Activated CD8-positive, alpha-beta memory T cell treated with anti-CD3 and anti-CD28 coated beads, Interleukin-2, amount 50 U/mL, for 4 hours (primary cell): Measurements from ENCODE around the gene PNPLA1.
"Not testable (repeated sequence)": the region's sequence is repeated elsewhere in the genome, so short reads cannot be mapped to it uniquely, and the experiment has no call there.

ENCODE experiments used
- DNase-seq: peaks from one replicate; pipeline ENCODE4 v3.0.0-alpha.2; 2020

PNPLA1 gene

DNA sequence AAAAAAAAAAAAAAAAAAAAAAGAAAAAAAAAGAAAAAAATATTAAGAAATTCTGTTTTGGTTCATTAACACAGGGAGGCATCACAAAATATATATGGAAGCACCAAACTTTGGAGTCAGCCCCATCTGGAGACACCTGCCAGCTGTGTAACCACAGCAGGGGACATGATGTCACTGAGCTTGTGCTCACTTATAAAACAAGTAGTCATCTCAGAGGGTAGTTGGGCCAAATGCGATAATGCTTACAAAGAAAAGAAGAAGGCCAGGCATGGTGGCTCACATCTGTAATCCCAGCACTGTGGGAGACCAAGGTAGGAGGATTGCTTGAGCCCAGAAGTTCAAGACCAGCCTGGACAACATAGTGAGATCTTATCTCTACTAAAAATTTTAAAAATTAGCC is 68.0 kb downstream of the PNPLA1 start:
- no peak for DNase-seq

DNA sequence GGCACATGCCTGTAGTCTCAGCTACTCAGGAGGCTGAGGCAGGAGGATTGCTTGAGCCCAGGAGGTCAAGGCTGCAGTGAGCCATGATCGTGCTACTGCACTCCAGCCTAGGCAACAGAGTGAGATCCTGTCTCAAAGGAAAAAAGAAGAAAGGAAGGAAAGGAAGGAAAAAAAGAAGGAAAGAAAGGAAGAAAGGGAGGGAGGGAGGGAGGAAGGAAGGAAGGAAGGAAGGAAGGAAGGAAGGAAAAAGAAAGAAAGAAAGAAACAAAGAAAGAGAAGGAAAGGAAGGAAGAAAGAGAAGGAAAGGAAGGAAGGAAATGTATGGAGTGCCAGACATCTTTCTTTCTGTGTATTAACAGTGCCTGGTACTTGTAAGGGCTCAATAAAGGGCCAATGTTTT is 68.4 kb downstream of the PNPLA1 start:
- not testable (repeated sequence) for DNase-seq

DNA sequence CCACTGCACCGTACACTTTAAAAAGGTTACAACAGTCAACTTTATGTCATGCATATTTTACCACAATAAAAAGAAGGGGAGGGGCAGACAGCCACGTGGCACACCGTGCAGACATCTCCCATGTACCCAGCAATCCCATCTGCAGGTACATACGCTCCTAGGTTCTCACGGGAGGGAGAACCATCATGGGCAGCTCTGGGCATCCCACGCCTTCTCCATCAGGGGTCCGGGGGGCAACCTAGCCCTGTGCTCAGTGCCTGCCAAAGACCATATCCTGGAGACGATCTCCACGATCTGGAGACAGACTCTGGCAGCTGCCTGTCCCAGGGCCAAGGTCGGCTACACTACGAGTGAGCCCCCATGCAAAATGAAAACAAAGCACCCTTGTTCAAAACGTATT is 69.3 kb downstream of the PNPLA1 start:
- DNase-seq, result no peak

DNA sequence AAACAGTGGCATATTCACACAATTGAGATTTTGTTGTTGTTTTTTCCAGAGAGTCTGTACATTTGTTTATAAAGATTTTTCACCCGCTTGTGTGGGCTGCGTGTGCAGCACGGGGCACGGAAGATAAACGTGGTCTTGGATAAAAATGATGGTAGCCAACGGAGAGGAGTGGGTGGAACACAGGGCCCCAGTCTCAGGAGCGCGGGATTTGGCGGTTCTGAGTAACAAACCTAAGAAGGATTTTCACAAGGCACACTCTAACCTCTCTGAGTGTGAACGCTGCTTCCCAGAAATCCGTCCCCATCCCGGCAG is 70.4 kb downstream of the PNPLA1 start:
- DNase-seq, result no peak

DNA sequence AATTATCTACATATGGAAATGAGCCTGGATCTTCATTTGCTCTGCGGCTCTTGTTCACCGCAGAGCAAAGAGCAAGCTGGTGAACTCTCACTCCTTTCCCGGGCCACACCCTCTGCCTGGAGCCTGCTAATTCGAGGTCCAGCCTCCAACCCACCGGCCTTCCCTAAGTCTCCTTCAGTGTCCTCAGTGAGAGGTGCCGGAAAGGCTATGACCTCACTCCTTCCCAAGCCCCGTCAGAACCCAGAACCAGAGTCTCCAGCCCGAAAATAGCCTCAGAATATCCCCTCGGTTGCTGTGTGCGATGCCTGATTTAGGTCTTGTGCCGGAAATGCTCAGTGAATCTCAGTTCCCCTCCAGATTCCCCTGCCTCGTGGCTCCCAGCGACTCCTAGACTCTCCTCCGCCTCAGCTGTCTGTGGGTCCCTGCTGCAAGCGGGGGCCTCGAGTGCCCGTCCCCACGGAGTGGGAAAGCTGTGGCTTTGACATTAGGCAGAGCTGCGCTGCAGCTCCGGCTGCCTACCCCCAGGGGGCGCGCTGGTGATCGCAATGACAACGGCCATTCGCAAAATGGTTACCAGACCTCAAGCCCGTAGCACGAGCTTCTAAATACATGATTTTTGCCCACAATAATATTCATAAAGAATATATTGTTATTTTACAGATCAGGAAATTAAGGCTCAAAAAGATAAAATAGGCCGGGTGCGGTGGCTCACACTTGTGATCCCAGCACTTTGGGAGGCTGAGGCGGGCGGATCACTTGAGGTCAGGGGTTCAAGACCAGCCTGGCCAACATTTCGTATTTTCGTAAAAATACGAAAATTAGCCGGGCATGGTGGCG is 71.0 kb downstream of the PNPLA1 start:
- DNase-seq, result peak; percentile 77

DNA sequence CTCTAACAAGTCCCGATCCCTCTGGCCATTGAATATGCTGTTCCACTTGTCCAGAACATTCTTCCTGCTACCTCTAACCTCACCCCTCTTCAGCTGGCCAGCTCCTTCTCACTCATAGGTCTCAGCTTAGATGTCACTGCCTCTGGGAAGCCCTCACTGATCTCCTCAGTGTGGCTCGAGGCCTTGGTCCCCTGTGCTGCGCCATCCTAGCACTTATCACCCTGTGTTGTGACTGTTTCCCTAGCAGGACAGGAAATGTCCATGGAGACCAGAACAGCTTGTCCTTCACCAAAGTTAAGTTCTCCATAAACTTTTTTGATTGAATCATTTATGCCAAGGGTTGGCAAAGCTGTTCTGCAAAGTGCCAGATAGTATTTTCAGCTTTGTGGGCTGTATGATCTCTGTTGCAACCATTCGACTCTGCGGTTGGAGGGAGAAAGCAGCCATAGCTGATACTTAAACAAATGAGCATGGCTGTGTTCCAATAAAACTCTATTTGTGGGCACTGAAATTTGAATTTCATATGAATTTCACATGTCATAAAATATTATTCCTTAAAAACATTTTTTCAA is 73.3 kb downstream of the PNPLA1 start:
- DNase-seq, result no peak

DNA sequence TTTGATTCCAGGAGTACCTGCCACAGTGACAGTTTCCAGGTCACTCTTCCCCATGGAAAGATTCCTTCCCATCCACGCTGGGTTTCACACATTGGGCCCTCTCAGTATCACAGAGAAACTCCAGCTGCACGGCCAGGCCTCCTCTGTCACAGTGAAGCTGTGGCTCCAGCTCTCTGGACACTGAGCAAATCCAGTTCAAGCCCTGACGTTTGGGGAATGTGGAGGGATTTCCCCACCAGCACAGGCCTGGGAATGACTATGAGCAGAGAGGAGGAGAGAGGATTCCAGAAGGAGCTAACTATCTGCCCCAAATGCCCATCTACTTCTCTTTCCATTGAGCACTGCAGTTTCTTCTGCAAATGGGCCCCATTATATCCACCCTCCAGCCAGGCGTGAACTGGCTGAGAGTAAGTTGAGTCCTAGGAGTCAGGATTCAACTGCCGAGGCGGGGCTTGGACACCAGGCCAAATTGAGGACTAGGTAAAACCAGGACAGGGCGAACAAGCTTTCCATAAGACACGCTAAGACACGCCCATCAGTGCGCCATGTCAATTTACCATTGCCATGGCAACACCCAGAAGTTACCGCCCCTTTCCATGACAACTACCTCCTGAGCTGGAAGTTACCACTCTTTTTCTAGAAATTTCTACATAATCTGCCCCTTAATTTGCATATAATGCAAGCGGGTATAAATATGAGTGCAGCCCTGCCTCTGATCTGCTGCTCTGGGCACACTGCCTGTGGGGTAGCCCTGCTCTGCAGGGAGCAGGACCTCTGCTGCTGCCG is 76.0 kb downstream of the PNPLA1 start:
- DNase-seq, result no peak

DNA sequence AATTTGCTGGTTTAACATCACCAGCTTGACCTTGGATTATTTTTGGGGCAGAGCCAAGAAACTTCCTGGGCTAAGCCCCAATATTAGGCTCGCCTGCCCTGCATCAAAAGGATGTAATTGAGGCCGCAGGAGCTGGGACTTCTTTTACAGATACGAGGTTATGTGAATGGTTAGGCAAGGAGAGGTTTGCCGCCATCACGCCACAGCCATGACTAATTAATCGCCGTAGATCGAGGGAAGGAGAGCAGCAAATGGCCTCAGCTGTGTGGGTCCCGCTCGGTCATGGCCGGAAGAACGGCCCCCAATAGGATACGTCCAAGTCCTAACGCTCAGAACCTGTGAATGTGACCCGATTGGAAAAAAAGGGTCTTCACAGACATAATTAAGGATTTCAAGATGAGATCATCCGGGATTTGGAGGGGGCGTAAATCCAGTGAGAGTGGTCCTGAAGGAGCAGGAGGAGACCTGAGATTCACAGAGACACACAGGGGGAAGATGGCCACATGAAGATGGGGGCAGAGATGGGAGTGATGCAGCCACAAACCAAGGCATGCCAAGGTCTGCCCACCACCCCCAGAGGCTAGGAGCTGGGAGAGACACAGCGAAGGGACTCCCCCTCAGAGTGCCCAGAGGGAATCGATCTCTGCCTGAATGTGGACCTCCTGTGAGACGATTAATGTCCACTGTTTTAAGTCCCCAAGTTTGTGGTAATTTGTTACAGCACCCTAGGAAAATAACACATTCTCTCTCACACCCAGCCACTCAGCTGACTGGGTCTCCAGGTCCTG is 76.8 kb downstream of the PNPLA1 start:
- no peak for DNase-seq

DNA sequence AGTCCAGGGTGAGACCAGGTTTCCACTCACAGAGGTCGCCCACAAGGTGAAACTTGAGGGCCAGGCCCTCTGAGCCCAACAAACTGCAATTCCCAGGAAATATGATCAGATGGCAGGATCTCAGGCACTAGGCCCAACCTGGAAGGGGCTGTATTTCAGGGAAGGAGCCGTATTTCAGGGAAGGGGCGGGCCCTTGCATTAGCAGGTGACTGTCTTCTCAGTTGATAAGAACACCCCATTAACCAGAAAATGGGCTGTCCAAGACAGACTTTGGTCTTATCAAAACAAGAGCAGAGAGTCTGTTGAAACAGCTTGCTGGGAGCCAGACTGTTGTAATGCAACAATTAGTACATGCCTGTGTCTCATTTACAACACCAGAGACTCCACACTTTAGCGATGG is 77.8 kb downstream of the PNPLA1 start:
- DNase-seq, result no peak

DNA sequence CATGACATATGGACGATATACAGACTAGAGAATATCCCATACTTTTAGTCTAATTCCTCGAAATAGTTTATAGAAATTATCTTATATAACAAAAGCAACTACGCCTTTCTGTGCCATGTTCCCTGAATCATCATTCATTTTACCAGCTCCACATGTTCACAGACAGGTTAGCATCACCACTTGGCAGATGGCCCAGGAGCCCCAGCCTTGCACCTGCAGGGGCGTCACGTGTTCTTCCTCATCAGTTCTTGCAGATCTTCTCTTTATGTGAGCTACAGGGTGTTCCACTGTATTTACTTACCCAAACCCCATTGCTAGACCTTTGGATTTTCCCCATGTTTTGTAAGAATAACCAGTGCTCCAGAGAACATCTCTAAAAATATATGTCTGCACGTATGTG is 79.4 kb downstream of the PNPLA1 start:
- no peak for DNase-seq

DNA sequence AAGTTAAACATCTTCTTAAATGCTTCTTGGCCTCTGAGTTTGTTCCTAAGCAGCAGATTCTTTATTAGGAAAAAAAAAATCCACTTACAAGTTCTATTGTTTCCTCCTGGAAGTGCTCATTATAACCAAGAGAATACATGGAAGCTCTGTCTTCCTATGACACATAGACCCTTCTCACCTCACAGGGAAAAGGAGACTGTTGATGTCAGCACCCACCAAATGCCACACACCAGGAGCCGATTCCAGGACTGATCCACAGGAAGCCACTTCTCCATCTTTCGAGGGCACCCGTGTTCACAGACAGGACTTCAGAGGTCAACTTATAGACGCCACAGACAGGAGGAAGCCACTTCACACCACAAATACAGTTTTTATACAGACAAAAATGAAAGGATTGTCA is 80.2 kb downstream of the PNPLA1 start:
- no peak for DNase-seq

DNA sequence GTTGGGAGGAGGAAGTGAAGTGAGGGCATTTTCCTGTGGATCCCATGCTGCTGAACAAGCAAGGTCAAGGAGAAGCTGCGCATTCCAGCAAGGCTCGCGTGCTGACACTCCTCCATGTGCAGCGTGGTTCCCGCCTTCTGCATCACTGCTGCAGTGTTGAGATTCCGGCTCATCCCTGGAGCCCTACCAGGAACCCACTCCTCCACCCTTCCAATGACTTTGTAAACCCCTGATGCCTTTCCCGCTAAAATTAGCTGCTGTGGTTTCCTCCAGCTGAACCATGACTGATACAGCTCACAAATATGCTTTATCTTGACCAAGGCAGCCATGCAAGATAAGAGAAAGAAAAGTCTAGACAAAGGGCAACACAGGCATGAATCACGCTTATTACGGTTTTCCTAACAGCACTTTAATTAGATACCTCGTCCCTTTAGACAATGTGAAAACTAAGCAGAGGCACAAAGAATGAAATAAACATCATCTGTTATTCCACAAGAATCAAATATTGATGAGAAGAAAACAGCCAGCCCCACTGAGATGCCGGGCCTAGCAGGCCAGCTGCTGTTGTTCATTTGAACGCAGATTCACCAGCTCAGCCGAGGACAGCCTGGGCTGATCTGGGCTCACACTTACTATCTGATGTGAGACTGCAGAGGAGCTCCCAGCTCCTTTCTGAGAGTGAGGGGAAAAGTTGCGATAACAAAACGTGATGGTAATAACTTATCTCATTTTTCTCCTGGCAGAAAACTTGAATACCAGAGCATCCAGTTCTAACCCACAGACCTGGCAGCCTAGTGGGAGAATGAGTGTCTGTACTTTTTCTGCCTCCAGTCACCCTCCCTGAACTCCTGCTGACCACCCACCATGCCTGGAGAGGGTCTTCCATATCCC is 81.1 kb downstream of the PNPLA1 start:
- no peak for DNase-seq

DNA sequence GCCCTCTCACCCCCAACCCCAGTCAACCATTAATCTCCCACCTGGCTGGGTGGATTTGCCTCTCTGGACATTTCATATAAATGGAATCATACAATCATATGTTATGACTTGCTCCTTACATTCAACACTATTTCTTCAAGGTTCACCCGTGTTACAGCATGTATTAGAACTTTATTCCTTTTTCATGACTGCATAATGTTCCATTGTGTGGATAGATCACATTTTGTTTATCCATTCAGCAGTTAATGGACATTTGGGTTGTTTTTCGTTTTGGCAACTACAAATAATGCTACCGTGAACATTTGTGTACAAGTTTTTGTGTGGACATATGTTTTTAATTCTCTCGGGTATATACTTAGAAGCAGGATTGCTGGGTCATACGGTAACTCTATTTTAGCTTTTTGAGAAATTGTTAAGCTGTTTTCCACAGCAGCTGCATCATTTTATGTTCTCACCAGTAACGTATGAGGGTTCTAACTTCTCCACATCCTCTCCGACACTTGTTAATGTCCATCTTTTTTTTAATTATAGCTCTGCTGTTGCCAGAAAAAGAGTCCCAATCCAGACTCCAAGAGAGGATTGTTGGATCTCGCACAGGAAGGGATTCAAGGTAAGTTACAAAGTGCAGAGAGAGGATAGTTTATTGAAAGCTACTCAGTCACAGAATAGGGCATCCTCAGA is 82.8 kb downstream of the PNPLA1 start:
- no peak for DNase-seq

DNA sequence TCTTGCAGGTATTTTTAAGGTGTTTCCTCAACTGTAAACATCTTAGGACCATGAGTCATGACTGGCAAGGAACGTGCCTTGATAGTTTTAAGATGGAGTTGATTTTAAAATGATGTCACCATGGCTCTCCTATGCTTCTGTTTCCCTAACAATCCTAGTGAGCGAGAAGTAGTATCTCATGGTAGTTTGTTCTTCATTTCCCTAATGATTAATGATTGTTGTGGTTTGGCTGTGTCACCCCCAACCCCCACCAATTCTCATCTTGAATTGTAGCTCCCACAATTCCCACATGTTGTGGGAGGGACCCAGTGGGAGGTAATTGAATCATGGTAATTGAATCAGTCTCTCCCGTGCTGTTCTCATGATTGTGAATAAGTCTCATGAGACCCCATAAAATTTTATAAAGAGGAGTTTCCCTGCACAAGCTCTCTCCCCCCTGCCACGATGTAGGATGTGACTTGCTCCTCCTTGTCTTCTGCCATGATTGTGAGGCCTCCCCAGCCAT is 83.6 kb downstream of the PNPLA1 start:
- no peak for DNase-seq

DNA sequence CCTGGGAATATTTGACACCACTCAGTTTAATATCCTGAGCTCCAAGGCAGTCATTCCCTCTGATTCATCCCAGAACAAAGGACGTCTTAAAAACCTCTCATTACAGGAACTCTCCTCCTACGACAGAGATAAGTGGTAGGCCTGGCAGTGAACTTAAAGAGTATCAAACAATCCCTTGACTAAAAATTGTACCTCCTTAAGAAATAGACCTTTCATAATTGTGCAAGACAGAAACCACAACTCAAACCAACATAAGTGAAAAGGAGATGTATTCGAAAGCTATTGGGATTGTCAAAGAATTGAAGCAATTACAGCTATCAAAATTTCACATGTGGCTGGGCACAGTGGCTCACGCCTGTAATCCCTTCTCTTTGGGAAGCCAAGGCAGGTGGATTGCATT is 86.0 kb downstream of the PNPLA1 start:
- DNase-seq, result no peak

DNA sequence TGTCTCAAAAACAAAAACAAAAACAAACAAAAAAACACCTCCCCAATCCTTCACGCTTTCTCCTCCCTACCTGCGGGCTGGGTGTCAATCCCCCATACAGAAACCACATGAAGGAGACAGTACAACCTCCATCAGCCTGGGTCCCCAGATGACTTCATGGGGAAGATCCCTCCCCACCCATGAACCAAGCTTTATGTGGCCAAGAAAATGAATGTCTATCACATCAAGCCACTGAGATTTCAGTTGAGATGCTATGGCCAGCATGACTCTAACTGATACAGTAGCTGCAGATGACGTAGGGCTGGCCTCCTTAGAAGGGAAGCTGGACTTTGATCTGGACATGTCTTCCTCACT is 88.0 kb downstream of the PNPLA1 start:
- no peak for DNase-seq
